ENCODE data around the gene TMEFF2.

DNA sequence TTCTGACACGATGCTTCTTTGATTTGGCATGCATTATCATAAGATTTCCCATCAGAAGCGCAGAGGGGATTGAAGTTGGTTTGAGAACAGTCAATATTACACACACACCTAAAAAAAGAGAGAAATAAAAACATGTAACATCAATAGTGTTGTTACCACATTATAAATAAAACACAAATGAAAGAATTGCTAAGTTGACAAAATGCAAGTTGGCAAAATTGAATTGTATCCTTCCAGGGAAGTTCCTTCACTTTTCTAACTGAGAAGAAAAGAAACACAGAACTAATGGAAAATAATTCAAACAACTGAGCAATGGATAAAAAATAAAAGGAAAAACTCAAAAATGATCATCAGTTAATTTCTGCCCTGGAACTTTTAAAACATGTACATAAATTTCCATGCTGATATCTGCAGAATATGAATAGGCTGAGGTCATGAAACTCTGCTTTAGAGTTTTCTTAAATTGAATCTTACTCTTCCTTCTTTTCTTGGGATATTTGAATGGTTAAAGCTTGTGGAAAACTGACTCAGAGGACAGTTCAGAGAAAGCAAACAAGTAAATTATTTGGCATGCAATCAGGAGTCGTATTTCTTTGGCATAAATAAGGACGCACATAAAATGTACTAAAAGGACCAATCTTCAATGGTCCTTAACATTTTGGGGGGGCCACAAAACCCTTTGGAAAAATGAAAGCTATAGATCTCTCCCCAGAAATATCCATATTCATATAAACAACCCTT lies 195.5 kb downstream of the TMEFF2 start:
- no peak for TF ChIP-seq EZH2 (IDR thresholded peaks at IDR 0.05; ENCODE audit: borderline replicate concordance, insufficient read depth, low read depth, low read length, poor library complexity, severe bottlenecking)
- TF ChIP-seq, protein P1, sequence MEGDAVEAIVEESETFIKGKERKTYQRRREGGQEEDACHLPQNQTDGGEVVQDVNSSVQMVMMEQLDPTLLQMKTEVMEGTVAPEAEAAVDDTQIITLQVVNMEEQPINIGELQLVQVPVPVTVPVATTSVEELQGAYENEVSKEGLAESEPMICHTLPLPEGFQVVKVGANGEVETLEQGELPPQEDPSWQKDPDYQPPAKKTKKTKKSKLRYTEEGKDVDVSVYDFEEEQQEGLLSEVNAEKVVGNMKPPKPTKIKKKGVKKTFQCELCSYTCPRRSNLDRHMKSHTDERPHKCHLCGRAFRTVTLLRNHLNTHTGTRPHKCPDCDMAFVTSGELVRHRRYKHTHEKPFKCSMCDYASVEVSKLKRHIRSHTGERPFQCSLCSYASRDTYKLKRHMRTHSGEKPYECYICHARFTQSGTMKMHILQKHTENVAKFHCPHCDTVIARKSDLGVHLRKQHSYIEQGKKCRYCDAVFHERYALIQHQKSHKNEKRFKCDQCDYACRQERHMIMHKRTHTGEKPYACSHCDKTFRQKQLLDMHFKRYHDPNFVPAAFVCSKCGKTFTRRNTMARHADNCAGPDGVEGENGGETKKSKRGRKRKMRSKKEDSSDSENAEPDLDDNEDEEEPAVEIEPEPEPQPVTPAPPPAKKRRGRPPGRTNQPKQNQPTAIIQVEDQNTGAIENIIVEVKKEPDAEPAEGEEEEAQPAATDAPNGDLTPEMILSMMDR (IDR thresholded peaks at IDR 0.05) = no peak

Measured in B cell (primary cell).